Brain microvascular endothelial cell (primary cell): ENCODE data around the gene PDSS1.
"Not testable (repeated sequence)": the region's sequence is repeated elsewhere in the genome, so short reads cannot be mapped to it uniquely, and the experiment has no call there.

Source experiments
- DNase-seq: peaks from one replicate; pipeline ENCODE4 v3.0.0-alpha.2; 2020
- H3K27ac ChIP-seq: fragments of 250-450 bp; sonication (Bioruptor Pico); 2 replicates; pipeline ENCODE4 v1.5.1; 2020; ENCODE audit warnings: mild to moderate bottlenecking, moderate library complexity
- H3K27me3 ChIP-seq: fragments of 250-450 bp; sonication (Bioruptor Pico); replicated peaks from 2 replicates; pipeline ENCODE4 v1.5.1; 2020; ENCODE audit warnings: mild to moderate bottlenecking
- H3K36me3 ChIP-seq: fragments of 250-450 bp; sonication (Bioruptor Pico); replicated peaks from 2 replicates; pipeline ENCODE4 v1.5.1; 2020; ENCODE audit warnings: mild to moderate bottlenecking
- H3K4me3 ChIP-seq: 2 replicates; pipeline ENCODE4 v1.5.1; 2011; ENCODE audit warnings: low read depth, mild to moderate bottlenecking, control low read depth, low read length, moderate library complexity
- CTCF ChIP-seq: IDR thresholded peaks from 2 replicates; pipeline ENCODE4 v1.5.1; 2011; ENCODE audit warnings: low read depth, mild to moderate bottlenecking, moderate library complexity, low read length, control low read depth, inconsistent platforms; ENCODE audit errors: missing control alignments
- in situ Hi-C: cut with HindIII; loops from 2 replicates; pipeline ENCODE4 v1.10.0; 2017; ENCODE audit warnings: low sequenced_read_pairs, low pct_ligation_motif_present

The PDSS1 gene

GRCh38 chr10:26682931-26683330 lies 14.6 kb upstream of the PDSS1 start:
- H3K27ac ChIP-seq: no peak overlapping the region
- no peak for DNase-seq

GRCh38 chr10:26684667-26685264 lies 12.7 kb upstream of the PDSS1 start:
- H3K36me3 ChIP-seq, in situ Hi-C loops, H3K27ac ChIP-seq, H3K27me3 ChIP-seq, H3K4me3 ChIP-seq: not testable (repeated sequence)
- peak; percentile 53 for TF ChIP-seq CTCF
- DNase-seq: peak; percentile 45

More at GRCh38 chr10:26682931-26683330, 14.6 kb upstream of the PDSS1 start:
- in situ Hi-C loops: no loop called here
- Histone ChIP-seq H3K4me3 (no peak overlapping the region), H3K27me3 (no peaks in the 10 kb centered on the region), H3K36me3 (no peaks in the 10 kb centered on the region)
- no peak for TF ChIP-seq CTCF

GRCh38 chr10:26685441-26685840 lies 12.1 kb upstream of the PDSS1 start:
- H3K27me3 ChIP-seq: no peaks in the 10 kb centered on the region
- in situ Hi-C loops: no loop called here
- TF ChIP-seq CTCF: no peak
- H3K27ac ChIP-seq: no peak overlapping the region
- H3K4me3 ChIP-seq: no peak overlapping the region
- no peaks in the 10 kb centered on the region for H3K36me3 ChIP-seq
- DNase-seq: no peak

GRCh38 chr10:26689399-26689798 lies 8.1 kb upstream of the PDSS1 start:
- no peak overlapping the region for H3K27ac ChIP-seq
- no peaks in the 10 kb centered on the region for H3K27me3 ChIP-seq
- TF ChIP-seq CTCF: no peak
- no peak for DNase-seq
- H3K4me3 ChIP-seq: no peak overlapping the region
- no peaks in the 10 kb centered on the region for H3K36me3 ChIP-seq
- in situ Hi-C loops: no loop called here

- no peak for DNase-seq
- Histone ChIP-seq H3K27me3 (no peaks in the 10 kb centered on the region), H3K27ac (no peak overlapping the region), H3K36me3 (no peaks in the 10 kb centered on the region), H3K4me3 (no peak overlapping the region)
- TF ChIP-seq CTCF: no peak
- in situ Hi-C loops: no loop called here
Measured at GRCh38 chr10:26690731-26691475, 6.6 kb upstream of the PDSS1 start.

- DNase-seq, in situ Hi-C loops, H3K27me3 ChIP-seq, H3K4me3 ChIP-seq, H3K27ac ChIP-seq, H3K36me3 ChIP-seq: not testable (repeated sequence)
Measured at GRCh38 chr10:26694536-26694935, 3.0 kb upstream of the PDSS1 start.
